Lower leg skin (tissue), 3 donors: ENCODE results near the gene CDH11.

Experiments
- POLR2A ChIP-seq, 2 donors: fragments of 450-650 bp; IDR thresholded peaks; one replicate each; pipeline ENCODE4 v1.6.1; 2016 to 2017; ENCODE audit warnings: antibody characterized with exemption in 2 of 2, mild to moderate bottlenecking in 1 of 2, moderate library complexity in 1 of 2
- TF ChIP-seq, protein P1 (sequence below), 3 donors: fragments of 450-650 bp; IDR thresholded peaks; one replicate each; pipeline ENCODE4 v1.5.1; 2016; ENCODE audit warnings: antibody characterized with exemption in 3 of 3, mild to moderate bottlenecking in 3 of 3, moderate library complexity in 2 of 3

DNA sequence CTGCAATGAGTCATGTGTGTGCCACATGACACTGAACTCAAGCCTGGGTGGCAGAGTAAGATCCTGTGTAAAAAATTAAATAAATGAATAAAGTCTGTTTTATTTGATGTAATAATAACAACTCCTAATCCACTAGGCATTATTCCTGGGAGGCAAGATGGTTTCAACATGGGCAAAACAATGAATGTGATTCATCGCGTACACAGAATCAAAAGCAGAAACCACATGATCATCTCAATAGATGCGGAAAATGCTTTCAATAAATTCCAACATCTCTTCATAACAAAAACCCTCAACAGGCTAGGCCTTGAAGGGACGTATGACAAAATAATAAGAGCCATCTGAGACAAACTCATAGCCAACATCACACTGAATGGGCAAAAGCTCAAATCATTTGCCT is 195.4 kb downstream of the CDH11 start:
- TF ChIP-seq, protein P1, sequence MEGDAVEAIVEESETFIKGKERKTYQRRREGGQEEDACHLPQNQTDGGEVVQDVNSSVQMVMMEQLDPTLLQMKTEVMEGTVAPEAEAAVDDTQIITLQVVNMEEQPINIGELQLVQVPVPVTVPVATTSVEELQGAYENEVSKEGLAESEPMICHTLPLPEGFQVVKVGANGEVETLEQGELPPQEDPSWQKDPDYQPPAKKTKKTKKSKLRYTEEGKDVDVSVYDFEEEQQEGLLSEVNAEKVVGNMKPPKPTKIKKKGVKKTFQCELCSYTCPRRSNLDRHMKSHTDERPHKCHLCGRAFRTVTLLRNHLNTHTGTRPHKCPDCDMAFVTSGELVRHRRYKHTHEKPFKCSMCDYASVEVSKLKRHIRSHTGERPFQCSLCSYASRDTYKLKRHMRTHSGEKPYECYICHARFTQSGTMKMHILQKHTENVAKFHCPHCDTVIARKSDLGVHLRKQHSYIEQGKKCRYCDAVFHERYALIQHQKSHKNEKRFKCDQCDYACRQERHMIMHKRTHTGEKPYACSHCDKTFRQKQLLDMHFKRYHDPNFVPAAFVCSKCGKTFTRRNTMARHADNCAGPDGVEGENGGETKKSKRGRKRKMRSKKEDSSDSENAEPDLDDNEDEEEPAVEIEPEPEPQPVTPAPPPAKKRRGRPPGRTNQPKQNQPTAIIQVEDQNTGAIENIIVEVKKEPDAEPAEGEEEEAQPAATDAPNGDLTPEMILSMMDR (IDR thresholded peaks at IDR 0.05): no peak
- TF ChIP-seq POLR2A (IDR thresholded peaks at IDR 0.05): no peak
